Upper lobe of left lung (tissue), 6 donors: ENCODE results near the gene MAVS. TPM values are rescaled to one million over a fixed set of nuclear protein-coding genes. Genes with fewer than 3 reads are reported as not detected.

Experiments used
- ATAC-seq, 2 donors: fragments of 200-7000 bp; cut with Tn5 transposase; one replicate each; pipeline ENCODE4 v1.9.1; 2022; ENCODE audit warnings: mild to moderate bottlenecking in 2 of 2, moderate library complexity in 2 of 2; ENCODE audit not compliant: low FRiP score in 2 of 2
- DNase-seq, 2 donors: peaks; one replicate each; pipeline ENCODE4 v3.0.0-alpha.2; 2019 to 2020
- H3K27ac ChIP-seq, 4 donors: fragments of 200-600 bp; sonication (generic); one replicate each; pipeline ENCODE4 v1.5.1; 2016 to 2019
- H3K27me3 ChIP-seq, 4 donors: fragments of 200-600 bp; sonication (generic); one replicate each; pipeline ENCODE4 v1.5.1; 2017 to 2019
- H3K36me3 ChIP-seq, 4 donors: fragments of 200-600 bp; sonication (generic); one replicate each; pipeline ENCODE4 v1.5.1; 2016 to 2019
- H3K4me1 ChIP-seq, 4 donors: fragments of 200-600 bp; sonication (generic); one replicate each; pipeline ENCODE4 v1.5.1; 2018 to 2019
- H3K4me3 ChIP-seq, 4 donors: fragments of 200-600 bp; sonication (generic); one replicate each; pipeline ENCODE4 v1.5.1; 2017 to 2019; ENCODE audit warnings: mild to moderate bottlenecking in 2 of 4, moderate library complexity in 1 of 4
- H3K9me3 ChIP-seq, 4 donors: fragments of 200-600 bp; sonication (generic); one replicate each; pipeline ENCODE4 v1.5.1; 2018 to 2019
- CTCF ChIP-seq, 6 experiments: fragments of 450-650 bp in 4 of 6; fragments of 200-600 bp in 2 of 6; sonication (generic) in 2 of 6; IDR thresholded peaks; one replicate each; pipeline ENCODE4 v1.5.1; 2016 to 2019; ENCODE audit warnings: antibody characterized with exemption in 6 of 6
- EP300 ChIP-seq, 4 donors: sonication (generic); formaldehyde crosslinking; IDR thresholded peaks; one replicate each; pipeline ENCODE4 v1.5.1; 2017; ENCODE audit warnings: antibody characterized with exemption in 4 of 4, control low read depth in 2 of 4
- POLR2A ChIP-seq, 4 donors: fragments of 450-650 bp; IDR thresholded peaks; one replicate each; pipeline ENCODE4 v1.5.1; 2016 to 2017; ENCODE audit warnings: antibody characterized with exemption in 4 of 4, mild to moderate bottlenecking in 2 of 4
- POLR2AphosphoS5 ChIP-seq, 2 donors: sonication (generic); formaldehyde crosslinking; IDR thresholded peaks; one replicate each; pipeline ENCODE4 v1.5.1; 2017; ENCODE audit warnings: antibody characterized with exemption in 2 of 2
- WGBS, 2 donors: methylation state at CpG; one replicate each; pipeline ENCODE4 v1.1.5; 2017 to 2018; 5-methylcytosine and 5-hydroxymethylcytosine counted together
- total RNA-seq, 6 donors: library from RNA; depleted of rRNA in 4 of 6; stranded (reverse); fragments of >200 nt in 4 of 6; gene quantifications; one replicate each; pipeline versions ENCODE4 v1.1.0 to v1.2.1, GENCODE V29; 2016 to 2021
- donor health status: DM: no; HTN: no; CAD: no; lungs with moderate emphysema.
- donor health status: DM: no; HTN: yes; CAD: no; lungs with severe emphysema.

MAVS gene
- total RNA-seq, 6 donors from 2014 or later: 31.0 to 54.5 (median 39.9) TPM

- H3K36me3 ChIP-seq: peaks cover 3 to 63% (median 23%) of the 10 kb centered on the region in 4 donors
These were observed 25.1 kb downstream of the MAVS start for GRCh38 chr20:3871550-3872265.

GRCh38 chr20:3873507-3873906, 26.9 kb downstream of the MAVS start:
- DNase-seq (no peak), ATAC-seq (no peak)
- 96 to 98% methylated on average over 5 of the region's 5 CpGs for WGBS, 2 donors
- no peaks in the 10 kb centered on the region for H3K27me3 ChIP-seq
- no peak overlapping the region for H3K27ac ChIP-seq
- TF ChIP-seq POLR2AphosphoS5 (IDR thresholded peaks at IDR 0.05) (no peak), POLR2A (IDR thresholded peaks at IDR 0.05) (no peak), EP300 (IDR thresholded peaks at IDR 0.05) (no peak), CTCF (IDR thresholded peaks at IDR 0.05) (no peak)
- H3K4me1 ChIP-seq: no peaks in the 10 kb centered on the region
- H3K9me3 ChIP-seq: no peaks in the 10 kb centered on the region
- peaks cover 0 to 48% (median 15%) of the 10 kb centered on the region in 4 donors for H3K36me3 ChIP-seq
- no peak overlapping the region for H3K4me3 ChIP-seq

More at GRCh38 chr20:3871550-3872265, 25.1 kb downstream of the MAVS start:
- 85 to 90% methylated on average over 3 to 4 of the region's 4 CpGs for WGBS, 2 donors
- no peaks in the 10 kb centered on the region for H3K4me1 ChIP-seq
- no peaks in the 10 kb centered on the region for H3K27me3 ChIP-seq
- no peak for ATAC-seq
- no peak for TF ChIP-seq EP300 (IDR thresholded peaks at IDR 0.05)
- no peak for TF ChIP-seq POLR2A (IDR thresholded peaks at IDR 0.05)
- DNase-seq: no peak
- no peak overlapping the region for H3K4me3 ChIP-seq
- no peaks in the 10 kb centered on the region for H3K9me3 ChIP-seq
- H3K27ac ChIP-seq: no peak overlapping the region

GRCh38 chr20:3874194-3874844, 27.7 kb downstream of the MAVS start:
- Histone ChIP-seq H3K9me3 (no peaks in the 10 kb centered on the region), H3K27me3 (no peaks in the 10 kb centered on the region), H3K27ac (no peak overlapping the region), H3K4me3 (no peak overlapping the region), H3K36me3 (peaks cover 0 to 43% (median 15%) of the 10 kb centered on the region in 4 donors), H3K4me1 (no peaks in the 10 kb centered on the region)
- no peak for TF ChIP-seq CTCF (IDR thresholded peaks at IDR 0.05)
- no peak for TF ChIP-seq POLR2A (IDR thresholded peaks at IDR 0.05)
- TF ChIP-seq EP300 (IDR thresholded peaks at IDR 0.05): no peak
- no peak for TF ChIP-seq POLR2AphosphoS5 (IDR thresholded peaks at IDR 0.05)
- WGBS, 2 donors: 67 to 74% methylated on average over 3 of the region's 3 CpGs
- DNase-seq: no peak
- ATAC-seq: peak in 1 of 2 donors; percentile 20

GRCh38 chr20:3875378-3875974, 28.8 kb downstream of the MAVS start:
- WGBS, 2 donors: 84 to 86% methylated on average over 9 of the region's 9 CpGs
- Histone ChIP-seq H3K9me3 (no peaks in the 10 kb centered on the region), H3K4me3 (no peak overlapping the region), H3K36me3 (peaks cover 0 to 34% (median 12%) of the 10 kb centered on the region in 4 donors), H3K27ac (no peak overlapping the region), H3K4me1 (no peaks in the 10 kb centered on the region), H3K27me3 (no peaks in the 10 kb centered on the region)
- ATAC-seq (no peak), DNase-seq (no peak)
- peak in 1 of 4 donors; percentile 5 for TF ChIP-seq POLR2A (IDR thresholded peaks at IDR 0.05)
- no peak for TF ChIP-seq CTCF (IDR thresholded peaks at IDR 0.05)
- TF ChIP-seq EP300 (IDR thresholded peaks at IDR 0.05): no peak
- TF ChIP-seq POLR2AphosphoS5 (IDR thresholded peaks at IDR 0.05): no peak

- DNase-seq: no peak
- no peak for TF ChIP-seq EP300 (IDR thresholded peaks at IDR 0.05)
- TF ChIP-seq POLR2A (IDR thresholded peaks at IDR 0.05): no peak
- no peak for TF ChIP-seq POLR2AphosphoS5 (IDR thresholded peaks at IDR 0.05)
- TF ChIP-seq CTCF (IDR thresholded peaks at IDR 0.05): no peak
- Histone ChIP-seq H3K9me3 (no peaks in the 10 kb centered on the region), H3K27me3 (no peaks in the 10 kb centered on the region), H3K36me3 (peaks cover 0 to 33% (median 12%) of the 10 kb centered on the region in 4 donors), H3K4me1 (no peaks in the 10 kb centered on the region), H3K27ac (no peak overlapping the region), H3K4me3 (no peak overlapping the region)
- WGBS, 2 donors: 74 to 80% methylated on average over 1 of the region's 1 CpG
- ATAC-seq: no peak
These were observed 29.4 kb downstream of the MAVS start for GRCh38 chr20:3876000-3876399.
